Panc1 (cell line): ENCODE data around the gene SLC1A3. TPM values are rescaled to one million over a fixed set of nuclear protein-coding genes. Genes with fewer than 3 reads are reported as not detected.

Source experiments
- ATAC-seq: fragments of 200-7000 bp; cut with Tn5 transposase; 2 replicates; pipeline ENCODE4 v1.9.1; 2020; ENCODE audit warnings: mild to moderate bottlenecking, moderate library complexity
- BruUV-seq: library from RNA; stranded (reverse); fragments of 400-500 nt; replicated peaks from 2 replicates; lab custom pipeline; 2021; lab: Mats Ljungman, UMichigan
- CTCF ChIA-PET: fragments of 300-600 bp; sonication (Branson Sonifier 250); formaldehyde crosslinking; loops from one replicate; lab custom pipeline; 2022; ENCODE audit warnings: antibody characterized with exemption; lab: Charles Lee
- POLR2A ChIA-PET: fragments of 300-600 bp; sonication (Branson Sonifier 250); formaldehyde crosslinking; loops from one replicate; lab custom pipeline; 2022; ENCODE audit warnings: antibody characterized with exemption; lab: Charles Lee
- DNase-seq: peaks from one replicate; pipeline ENCODE4 v3.0.0-alpha.2; 2010; ENCODE audit warnings: low read depth, low spot score
- H3K27ac ChIP-seq: 2 replicates; pipeline ENCODE4 v1.5.1; 2011; ENCODE audit warnings: mild to moderate bottlenecking, low read length, inconsistent platforms
- H3K27me3 ChIP-seq: fragments of 200-500 bp; sonication (Bioruptor generic); 2 replicates; pipeline ENCODE4 v1.6.0; 2014; ENCODE audit warnings: low read length, inconsistent platforms; ENCODE audit not compliant: control insufficient read depth, insufficient read depth
- H3K36me3 ChIP-seq: fragments of 200-500 bp; sonication (Bioruptor generic); 2 replicates; pipeline ENCODE4 v1.5.1; 2014; ENCODE audit warnings: inconsistent platforms, mild to moderate bottlenecking, low read length, moderate library complexity; ENCODE audit not compliant: control insufficient read depth, insufficient read depth
- H3K4me1 ChIP-seq: 2 replicates; pipeline ENCODE4 v1.5.1; 2011; ENCODE audit warnings: inconsistent platforms, mild to moderate bottlenecking, low read length, moderate library complexity; ENCODE audit not compliant: control insufficient read depth, insufficient read depth
- H3K4me3 ChIP-seq, 2 experiments: 2 replicates each; pipeline ENCODE4 v1.5.1; 2011 to 2012; ENCODE audit warnings: low read depth in 2 of 2, low read length in 2 of 2, mild to moderate bottlenecking in 2 of 2, inconsistent platforms in 1 of 2, moderate library complexity in 1 of 2
- H3K9me3 ChIP-seq: fragments of 200-500 bp; sonication (Bioruptor generic); 2 replicates; pipeline ENCODE4 v1.5.1; 2014; ENCODE audit warnings: low read depth, mild to moderate bottlenecking, inconsistent platforms, low read length, moderate library complexity; ENCODE audit not compliant: control insufficient read depth, insufficient read depth
- POLR2AphosphoS5 ChIP-seq: IDR thresholded peaks from 2 replicates; pipeline ENCODE4 v1.6.1; 2012; ENCODE audit warnings: mild to moderate bottlenecking, low read depth, low read length, moderate library complexity
- SIN3A ChIP-seq: IDR thresholded peaks from 2 replicates; pipeline ENCODE4 v1.6.1; 2012; ENCODE audit warnings: low read depth, mild to moderate bottlenecking, low read length, moderate library complexity, borderline replicate concordance; ENCODE audit not compliant: insufficient read depth
- TCF7L2 ChIP-seq: IDR thresholded peaks from 2 replicates; pipeline ENCODE4 v1.6.1; 2011; ENCODE audit warnings: mild to moderate bottlenecking, low read depth, low read length, inconsistent platforms
- in situ Hi-C: cut with HindIII; loops from 2 replicates; pipeline ENCODE4 v1.10.0; 2016; ENCODE audit warnings: low sequenced_read_pairs, low pct_unique_long_range_greater_than_20kb
- intact Hi-C: fragments of 100-400 bp; cut with micrococcal nuclease; formaldehyde crosslinking; loops from one replicate; pipeline ENCODE4 v1.10.0; 2022; ENCODE audit not compliant: unreplicated experiment
- total RNA-seq: library from RNA; stranded (reverse); gene quantifications from one replicate; pipeline ENCODE4 v1.2.1, GENCODE V29; 2021; ENCODE audit not compliant: unreplicated experiment
- TF ChIP-seq, protein P1 (sequence below): fragments of 450-650 bp; IDR thresholded peaks from 2 replicates; pipeline ENCODE4 v1.5.1; 2017; ENCODE audit warnings: mild to moderate bottlenecking
- TF ChIP-seq, protein P2 (sequence below), 2 experiments: IDR thresholded peaks; 2 replicates each; pipeline ENCODE4 v1.6.1; 2011 to 2012; ENCODE audit warnings: low read depth in 2 of 2, control low read depth in 1 of 2, low read length in 1 of 2, mild to moderate bottlenecking in 1 of 2, moderate library complexity in 1 of 2; ENCODE audit not compliant: insufficient read depth in 1 of 2

Gene SLC1A3
- total RNA-seq, 1 experiment from 2014 or later = 0.13 TPM

DNA sequence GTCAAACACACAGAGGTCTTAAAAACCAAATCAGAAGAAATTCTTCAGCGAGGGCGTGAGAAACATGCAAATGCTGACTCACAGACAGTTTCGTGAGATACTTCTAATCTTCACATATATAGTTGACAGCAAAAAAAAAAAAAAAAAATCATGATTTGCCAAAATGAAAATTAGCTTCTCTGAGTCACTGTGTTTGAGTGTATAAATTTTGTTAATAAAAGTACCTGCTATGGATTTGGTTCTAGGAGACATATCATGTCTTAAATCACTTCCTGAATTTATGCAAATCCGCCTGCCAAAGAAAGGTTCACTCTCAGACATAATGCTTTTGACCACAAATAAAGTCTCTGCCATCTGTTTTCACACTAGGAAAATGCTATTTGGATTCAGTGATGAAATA, 114.3 kb downstream of the SLC1A3 start:
- TF ChIP-seq TCF7L2 = no peak
- TF ChIP-seq, protein P1, sequence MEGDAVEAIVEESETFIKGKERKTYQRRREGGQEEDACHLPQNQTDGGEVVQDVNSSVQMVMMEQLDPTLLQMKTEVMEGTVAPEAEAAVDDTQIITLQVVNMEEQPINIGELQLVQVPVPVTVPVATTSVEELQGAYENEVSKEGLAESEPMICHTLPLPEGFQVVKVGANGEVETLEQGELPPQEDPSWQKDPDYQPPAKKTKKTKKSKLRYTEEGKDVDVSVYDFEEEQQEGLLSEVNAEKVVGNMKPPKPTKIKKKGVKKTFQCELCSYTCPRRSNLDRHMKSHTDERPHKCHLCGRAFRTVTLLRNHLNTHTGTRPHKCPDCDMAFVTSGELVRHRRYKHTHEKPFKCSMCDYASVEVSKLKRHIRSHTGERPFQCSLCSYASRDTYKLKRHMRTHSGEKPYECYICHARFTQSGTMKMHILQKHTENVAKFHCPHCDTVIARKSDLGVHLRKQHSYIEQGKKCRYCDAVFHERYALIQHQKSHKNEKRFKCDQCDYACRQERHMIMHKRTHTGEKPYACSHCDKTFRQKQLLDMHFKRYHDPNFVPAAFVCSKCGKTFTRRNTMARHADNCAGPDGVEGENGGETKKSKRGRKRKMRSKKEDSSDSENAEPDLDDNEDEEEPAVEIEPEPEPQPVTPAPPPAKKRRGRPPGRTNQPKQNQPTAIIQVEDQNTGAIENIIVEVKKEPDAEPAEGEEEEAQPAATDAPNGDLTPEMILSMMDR = no peak
- TF ChIP-seq SIN3A = no peak
- TF ChIP-seq POLR2AphosphoS5 = no peak
- TF ChIP-seq, protein P2, sequence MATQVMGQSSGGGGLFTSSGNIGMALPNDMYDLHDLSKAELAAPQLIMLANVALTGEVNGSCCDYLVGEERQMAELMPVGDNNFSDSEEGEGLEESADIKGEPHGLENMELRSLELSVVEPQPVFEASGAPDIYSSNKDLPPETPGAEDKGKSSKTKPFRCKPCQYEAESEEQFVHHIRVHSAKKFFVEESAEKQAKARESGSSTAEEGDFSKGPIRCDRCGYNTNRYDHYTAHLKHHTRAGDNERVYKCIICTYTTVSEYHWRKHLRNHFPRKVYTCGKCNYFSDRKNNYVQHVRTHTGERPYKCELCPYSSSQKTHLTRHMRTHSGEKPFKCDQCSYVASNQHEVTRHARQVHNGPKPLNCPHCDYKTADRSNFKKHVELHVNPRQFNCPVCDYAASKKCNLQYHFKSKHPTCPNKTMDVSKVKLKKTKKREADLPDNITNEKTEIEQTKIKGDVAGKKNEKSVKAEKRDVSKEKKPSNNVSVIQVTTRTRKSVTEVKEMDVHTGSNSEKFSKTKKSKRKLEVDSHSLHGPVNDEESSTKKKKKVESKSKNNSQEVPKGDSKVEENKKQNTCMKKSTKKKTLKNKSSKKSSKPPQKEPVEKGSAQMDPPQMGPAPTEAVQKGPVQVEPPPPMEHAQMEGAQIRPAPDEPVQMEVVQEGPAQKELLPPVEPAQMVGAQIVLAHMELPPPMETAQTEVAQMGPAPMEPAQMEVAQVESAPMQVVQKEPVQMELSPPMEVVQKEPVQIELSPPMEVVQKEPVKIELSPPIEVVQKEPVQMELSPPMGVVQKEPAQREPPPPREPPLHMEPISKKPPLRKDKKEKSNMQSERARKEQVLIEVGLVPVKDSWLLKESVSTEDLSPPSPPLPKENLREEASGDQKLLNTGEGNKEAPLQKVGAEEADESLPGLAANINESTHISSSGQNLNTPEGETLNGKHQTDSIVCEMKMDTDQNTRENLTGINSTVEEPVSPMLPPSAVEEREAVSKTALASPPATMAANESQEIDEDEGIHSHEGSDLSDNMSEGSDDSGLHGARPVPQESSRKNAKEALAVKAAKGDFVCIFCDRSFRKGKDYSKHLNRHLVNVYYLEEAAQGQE (IDR thresholded peaks at IDR 0.05; ENCODE audit: insufficient read depth in 1 of 2, low read depth in 2 of 2, low read length in 1 of 2) = no peak
- H3K36me3 ChIP-seq = no peaks in the 10 kb centered on the region
- no TSS peak for BruUV-seq
- ChIA-PET POLR2A (no interaction called here), CTCF (no interaction called here)
- intact Hi-C loops = no loop called here
- ATAC-seq = no peak
- H3K4me3 ChIP-seq = no peak overlapping the region
- no peaks in the 10 kb centered on the region for H3K4me1 ChIP-seq
- peaks cover 4% of the 10 kb centered on the region for H3K27me3 ChIP-seq
- no peaks in the 10 kb centered on the region for H3K9me3 ChIP-seq
- H3K27ac ChIP-seq = no peak overlapping the region
- in situ Hi-C loops = no loop called here
- no peak for DNase-seq

DNA sequence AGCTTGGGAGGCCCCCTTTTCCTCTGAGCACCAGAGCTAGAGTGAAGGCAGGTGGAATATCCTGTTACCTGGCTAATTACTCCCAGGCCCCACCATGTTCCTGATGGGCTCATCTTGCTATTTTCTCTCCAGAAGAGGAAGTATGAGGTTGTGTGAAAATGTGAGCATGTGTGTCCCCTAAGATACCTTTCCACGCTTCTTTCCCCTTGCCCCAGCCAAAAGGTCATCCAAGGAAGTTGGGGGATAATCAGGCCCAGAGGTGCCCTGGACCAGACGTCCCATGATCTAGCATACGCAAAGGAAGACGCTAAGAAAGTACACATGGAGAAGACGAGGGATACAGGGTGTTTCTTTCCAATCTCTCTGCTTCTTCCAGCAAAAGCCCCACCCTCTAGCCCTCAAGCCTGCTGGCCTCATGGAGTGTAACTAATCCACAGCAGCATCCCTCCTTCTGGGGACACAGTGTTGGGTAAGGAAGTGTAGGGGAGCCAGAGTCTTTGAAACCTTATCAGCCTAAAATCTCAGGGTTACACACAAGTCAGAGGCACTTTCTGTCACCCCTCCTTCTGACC, 115.3 kb downstream of the SLC1A3 start:
- H3K36me3 ChIP-seq = no peaks in the 10 kb centered on the region
- H3K9me3 ChIP-seq = no peaks in the 10 kb centered on the region
- CTCF ChIA-PET = no interaction called here
- in situ Hi-C loops (no loop called here), intact Hi-C loops (no loop called here)
- no peaks in the 10 kb centered on the region for H3K4me1 ChIP-seq
- H3K27me3 ChIP-seq = peaks cover 4% of the 10 kb centered on the region
- BruUV-seq = no TSS peak
- no peak overlapping the region for H3K4me3 ChIP-seq
- ATAC-seq (no peak), DNase-seq (no peak)
- POLR2A ChIA-PET = no interaction called here
- TF ChIP-seq SIN3A (no peak), POLR2AphosphoS5 (no peak), TCF7L2 (no peak)
- TF ChIP-seq, protein P2 (IDR thresholded peaks at IDR 0.05; ENCODE audit: insufficient read depth in 1 of 2, low read depth in 2 of 2, low read length in 1 of 2) = no peak
- TF ChIP-seq, protein P1 = no peak
- H3K27ac ChIP-seq = no peak overlapping the region
